Aorta (tissue), 5 donors: Measurements from ENCODE around the gene ALDH3A1. TPM values are rescaled to one million over a fixed set of nuclear protein-coding genes. Genes with fewer than 3 reads are reported as not detected.

Source experiments
- ATAC-seq: fragments of 200-7000 bp; cut with Tn5 transposase; one replicate; pipeline ENCODE4 v1.9.1; 2022; ENCODE audit warnings: moderate library complexity; ENCODE audit not compliant: low FRiP score
- DNase-seq, 2 donors: peaks; one replicate each; pipeline ENCODE4 v3.0.0-alpha.2; 2020
- H3K27ac ChIP-seq, 2 donors: one replicate each; pipeline ENCODE4 v1.5.1; 2013; ENCODE audit warnings: low read length in 2 of 2, mild to moderate bottlenecking in 2 of 2, moderate library complexity in 2 of 2, control low read depth in 1 of 2, inconsistent platforms in 1 of 2, low read depth in 1 of 2
- H3K27me3 ChIP-seq, 2 donors: one replicate each; pipeline ENCODE4 v1.6.1; 2013; ENCODE audit warnings: control low read depth in 1 of 2, low read length in 1 of 2, mild to moderate bottlenecking in 1 of 2, moderate library complexity in 1 of 2; ENCODE audit not compliant: insufficient read depth in 2 of 2, control insufficient read depth in 1 of 2
- H3K36me3 ChIP-seq, 2 donors: one replicate each; pipeline ENCODE4 v1.6.1; 2013; ENCODE audit warnings: control low read depth in 1 of 2, low read length in 1 of 2, mild to moderate bottlenecking in 1 of 2; ENCODE audit not compliant: insufficient read depth in 2 of 2, control insufficient read depth in 1 of 2
- H3K4me1 ChIP-seq, 2 donors: one replicate each; pipeline ENCODE4 v1.6.1; 2013; ENCODE audit warnings: low read length in 2 of 2, control low read depth in 1 of 2, mild to moderate bottlenecking in 1 of 2, moderate library complexity in 1 of 2; ENCODE audit not compliant: insufficient read depth in 2 of 2, control insufficient read depth in 1 of 2
- H3K4me3 ChIP-seq, 2 donors: one replicate each; pipeline ENCODE4 v1.5.1; 2013; ENCODE audit warnings: low read length in 2 of 2, control low read depth in 1 of 2, mild to moderate bottlenecking in 1 of 2
- H3K9me3 ChIP-seq: one replicate; pipeline ENCODE4 v1.6.1; 2013; ENCODE audit warnings: mild to moderate bottlenecking, low read length; ENCODE audit not compliant: control insufficient read depth
- WGBS, 2 donors: extraction: QIAGEN DNeasy Blood & Tissue Kit; methylation state at CpG; one replicate each; pipeline ENCODE4 v1.1.7; 2013; 5-methylcytosine and 5-hydroxymethylcytosine counted together
- intact Hi-C, 2 donors: fragments of 100-400 bp; cut with DNase I; formaldehyde crosslinking; loops; one replicate each; pipeline versions ENCODE4 v1.14.2 to v1.15.0; 2022
- polyA plus RNA-seq, 2 donors: library from polyadenylated mRNA; stranded (reverse); fragments of 200-250 nt; gene quantifications; one replicate each; pipeline ENCODE4 v1.2.3, GENCODE V29; 2013
- total RNA-seq, 2 donors: library from RNA; stranded (reverse); fragmentation: NEBNext Ultra II Directional; extraction: Animal tissue kit (Norgen Biotek cat#: 25700); gene quantifications; one replicate each; pipeline ENCODE4 v1.2.1, GENCODE V29; 2021
- donor health status: healthy with polysubstance abuse.
- donor health status: Bipolar disorder and iron deficiency.
- donor health status: DM: no; HTN: no; CAD: no.
- donor health status: DM: no; HTN: no; CAD: no.
- donor health status: DM: yes; HTN: yes; CAD: no.

Gene ALDH3A1
- total and polyA plus RNA-seq, 4 donors = 0.27 to 2.4 (median 1.0) TPM

- Histone ChIP-seq H3K36me3 (no peaks in the 10 kb centered on the region), H3K27me3 (no peaks in the 10 kb centered on the region), H3K4me3 (no peak overlapping the region), H3K4me1 (no peaks in the 10 kb centered on the region), H3K27ac (no peak overlapping the region), H3K9me3 (no peaks in the 10 kb centered on the region)
- intact Hi-C loops = no loop called here
- WGBS, 2 donors = 84 to 90% methylated on average over 16 to 18 of the region's 18 CpGs
- ATAC-seq (no peak), DNase-seq (no peak)
Observed at GRCh38 chr17:19718613-19719354, 29.3 kb downstream of the ALDH3A1 start.

GRCh38 chr17:19718041-19718612, 30.0 kb downstream of the ALDH3A1 start:
- ATAC-seq (no peak), DNase-seq (no peak)
- Histone ChIP-seq H3K36me3 (no peaks in the 10 kb centered on the region), H3K4me3 (no peak overlapping the region), H3K9me3 (no peaks in the 10 kb centered on the region), H3K27ac (no peak overlapping the region), H3K4me1 (no peaks in the 10 kb centered on the region), H3K27me3 (no peaks in the 10 kb centered on the region)
- intact Hi-C loops = no loop called here
- WGBS, 2 donors = 92 to 93% methylated on average over 12 of the region's 12 CpGs

- H3K27me3 ChIP-seq = no peaks in the 10 kb centered on the region
- 94% methylated on average over 10 of the region's 10 CpGs for WGBS, 2 donors
- no peaks in the 10 kb centered on the region for H3K36me3 ChIP-seq
- ATAC-seq (no peak), DNase-seq (no peak)
- no peaks in the 10 kb centered on the region for H3K9me3 ChIP-seq
- H3K27ac ChIP-seq = no peak overlapping the region
- intact Hi-C loops = no loop called here
- H3K4me1 ChIP-seq = no peaks in the 10 kb centered on the region
- no peak overlapping the region for H3K4me3 ChIP-seq
Observed at GRCh38 chr17:19717411-19717908, 30.6 kb downstream of the ALDH3A1 start.

- no peaks in the 10 kb centered on the region for H3K27me3 ChIP-seq
- H3K9me3 ChIP-seq = no peaks in the 10 kb centered on the region
- H3K4me3 ChIP-seq = no peak overlapping the region
- no peak for DNase-seq
- no peaks in the 10 kb centered on the region for H3K4me1 ChIP-seq
- no peak for ATAC-seq
- no peak overlapping the region for H3K27ac ChIP-seq
- H3K36me3 ChIP-seq = no peaks in the 10 kb centered on the region
- 94 to 96% methylated on average over 7 of the region's 7 CpGs for WGBS, 2 donors
- intact Hi-C loops = no loop called here
Observed at GRCh38 chr17:19717031-19717360, 31.1 kb downstream of the ALDH3A1 start.

GRCh38 chr17:19716108-19717030, 31.7 kb downstream of the ALDH3A1 start, which contains the start of gene SLC47A2:
Gene SLC47A2 (minus strand): TSS chr17:19716584. CDS start chr17:19716555, 29 bp downstream.
- H3K27me3 ChIP-seq = no peaks in the 10 kb centered on the region
- intact Hi-C loops = no loop called here
- no peaks in the 10 kb centered on the region for H3K36me3 ChIP-seq
- no peak within 1 kb of the TSS for H3K27ac ChIP-seq
- ATAC-seq = no peak
- no peaks in the 10 kb centered on the region for H3K9me3 ChIP-seq
- H3K4me3 ChIP-seq = no peak within 1 kb of the TSS
- no peak for DNase-seq
- WGBS, 2 donors = 63 to 70% methylated on average over 13 of the region's 13 CpGs
- H3K4me1 ChIP-seq = no peaks in the 10 kb centered on the region

- Histone ChIP-seq H3K4me1 (no peaks in the 10 kb centered on the region), H3K27ac (no peak overlapping the region), H3K4me3 (no peak overlapping the region), H3K27me3 (no peaks in the 10 kb centered on the region), H3K9me3 (no peaks in the 10 kb centered on the region), H3K36me3 (no peaks in the 10 kb centered on the region)
- DNase-seq (no peak), ATAC-seq (peak; percentile 57)
- WGBS, 2 donors = 94 to 96% methylated on average over 27 of the region's 27 CpGs
- intact Hi-C loops = no loop called here
Observed at GRCh38 chr17:19714542-19715411, 33.3 kb downstream of the ALDH3A1 start.

- Histone ChIP-seq H3K36me3 (no peaks in the 10 kb centered on the region), H3K4me1 (no peaks in the 10 kb centered on the region), H3K4me3 (no peak overlapping the region), H3K27ac (no peak overlapping the region), H3K27me3 (no peaks in the 10 kb centered on the region), H3K9me3 (no peaks in the 10 kb centered on the region)
- 87 to 91% methylated on average over 28 of the region's 28 CpGs for WGBS, 2 donors
- ATAC-seq (no peak), DNase-seq (no peak)
- intact Hi-C loops = no loop called here
Observed at GRCh38 chr17:19713901-19714361, 34.2 kb downstream of the ALDH3A1 start.

GRCh38 chr17:19713462-19713861, 34.6 kb downstream of the ALDH3A1 start:
- Histone ChIP-seq H3K27ac (no peak overlapping the region), H3K4me3 (no peak overlapping the region), H3K27me3 (no peaks in the 10 kb centered on the region), H3K9me3 (no peaks in the 10 kb centered on the region), H3K36me3 (no peaks in the 10 kb centered on the region), H3K4me1 (no peaks in the 10 kb centered on the region)
- WGBS, 2 donors = 83 to 87% methylated on average over 16 of the region's 16 CpGs
- intact Hi-C loops = no loop called here
- ATAC-seq = no peak
- no peak for DNase-seq
